ENCODE measurements around the gene AURKB.

DNA sequence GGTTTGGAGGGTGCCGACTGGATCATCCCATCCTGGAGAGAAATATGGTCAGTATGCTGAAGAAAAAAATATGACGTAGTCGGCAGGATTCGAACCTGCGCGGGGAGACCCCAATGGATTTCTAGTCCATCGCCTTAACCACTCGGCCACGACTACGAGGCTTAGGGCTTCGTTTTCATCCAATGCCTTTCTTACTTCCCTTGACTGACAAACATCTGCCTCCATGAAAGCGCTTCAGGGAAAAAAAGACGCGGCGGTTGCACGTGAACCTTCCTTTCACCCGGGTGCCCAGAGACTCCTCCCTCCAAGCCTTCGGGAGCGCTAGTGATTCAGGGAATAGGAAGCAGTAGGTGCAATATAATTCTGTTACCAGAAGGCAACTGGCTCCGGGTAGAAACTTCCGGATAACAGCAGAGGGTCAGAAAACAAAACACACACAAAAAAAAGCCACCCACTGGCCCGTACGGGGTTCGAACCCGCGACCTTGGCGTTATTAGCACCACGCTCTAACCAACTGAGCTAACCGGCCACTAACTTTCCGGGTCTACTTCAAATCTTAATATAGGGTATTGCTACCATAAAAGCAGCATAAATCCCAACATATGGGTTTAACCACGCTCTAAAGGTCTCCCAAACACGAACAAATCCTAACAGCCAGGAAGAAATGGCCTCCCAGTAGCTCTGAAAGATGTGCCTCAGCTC lies 16.3 kb upstream of the AURKB start:
- TF ChIP-seq CTCF (IDR thresholded peaks at IDR 0.05) (no peak), EP300 (IDR thresholded peaks at IDR 0.05) (no peak), POLR2AphosphoS5 (IDR thresholded peaks at IDR 0.05) (peak; percentile 49), POLR2A (IDR thresholded peaks at IDR 0.05) (no peak)
